HepG2 (cell line): ENCODE results near the gene NCOA3. TPM values are rescaled to one million over a fixed set of nuclear protein-coding genes. Genes with fewer than 3 reads are reported as not detected.

Source experiments
- ATAC-seq: fragments of 200-7000 bp; cut with Tn5 transposase; 3 replicates; pipeline ENCODE4 v1.9.1; 2020; ENCODE audit warnings: mild to moderate bottlenecking, moderate library complexity
- BruUV-seq: library from RNA; stranded (reverse); fragments of 400-500 nt; replicated peaks from 2 replicates; lab custom pipeline; 2021; lab: Mats Ljungman, UMichigan
- CTCF ChIA-PET: fragments of 300-600 bp; formaldehyde crosslinking; extraction: SDS; loops from one replicate; lab custom pipeline; 2021; ENCODE audit warnings: low total read pairs, inconsistent platforms, low intra/inter-chr PET ratio; lab: Yijun Ruan, JAX
- POLR2A ChIA-PET: fragments of 350-600 bp; sonication (Branson Sonifier 250); formaldehyde crosslinking; loops from one replicate; lab custom pipeline; 2020; ENCODE audit warnings: antibody characterized with exemption, inconsistent platforms; lab: Yijun Ruan, JAX
- DNase-seq: peaks from one replicate; pipeline ENCODE4 v3.0.0-alpha.2; 2015; ENCODE audit warnings: low spot score
- FAIRE-seq: peaks from 3 replicates; lab custom pipeline; 2011; peaks lifted over from hg19 to GRCh38; lab: Jason Lieb, UNC
- H2AFZ ChIP-seq: one replicate; pipeline ENCODE4 v1.6.1; 2011; ENCODE audit warnings: low read length, inconsistent platforms
- H3K27ac ChIP-seq: fragments of 300-600 bp; 3 replicates; pipeline ENCODE4 v1.8.0; 2011; ENCODE audit warnings: mixed run types, mild to moderate bottlenecking, mixed read lengths, low read length, inconsistent platforms; ENCODE audit not compliant: insufficient read depth; ENCODE audit errors: extremely low read length
- H3K27me3 ChIP-seq, 2 experiments: fragments of 200-600 bp in 1 of 2; 2 replicates in 1 of 2; 3 replicates in 1 of 2; pipeline versions ENCODE4 v1.6.0 to v1.8.0; 2011; ENCODE audit warnings: low read length in 2 of 2, mild to moderate bottlenecking in 2 of 2, moderate library complexity in 2 of 2, inconsistent platforms in 1 of 2; ENCODE audit not compliant: insufficient read depth in 2 of 2, control insufficient read depth in 1 of 2
- H3K36me3 ChIP-seq, 2 experiments: fragments of 200-600 bp in 1 of 2; replicated peaks in 1 of 2; 2 replicates in 1 of 2; 3 replicates in 1 of 2; pipeline versions ENCODE4 v1.5.1 to v1.8.0; 2011; ENCODE audit warnings: low read length in 2 of 2, inconsistent platforms in 1 of 2; ENCODE audit not compliant: insufficient read depth in 2 of 2, control insufficient read depth in 1 of 2
- H3K4me1 ChIP-seq: 2 replicates; pipeline ENCODE4 v1.5.1; 2012; ENCODE audit warnings: low read length, inconsistent platforms; ENCODE audit not compliant: insufficient read depth
- H3K4me2 ChIP-seq: 2 replicates; pipeline ENCODE4 v1.6.0; 2011; ENCODE audit warnings: low read depth, low read length, inconsistent platforms
- H3K4me3 ChIP-seq, 3 experiments: fragments of 200-600 bp in 1 of 3; sonication (generic), shearing (Covaris generic) in 1 of 3; replicated peaks in 1 of 3; 2 replicates each; pipeline ENCODE4 v1.5.1; 2011 to 2016; ENCODE audit warnings: low read length in 3 of 3, inconsistent platforms in 2 of 3, low read depth in 2 of 3, mild to moderate bottlenecking in 2 of 3, control low read depth in 1 of 3, mixed read lengths in 1 of 3; ENCODE audit not compliant: insufficient read depth in 1 of 3
- H3K79me2 ChIP-seq: one replicate; pipeline ENCODE4 v1.6.1; 2011; ENCODE audit warnings: low read length, inconsistent platforms; ENCODE audit not compliant: insufficient read depth
- H3K9ac ChIP-seq: 2 replicates; pipeline ENCODE4 v1.6.0; 2011; ENCODE audit warnings: mild to moderate bottlenecking, low read depth, low read length, inconsistent platforms; ENCODE audit not compliant: insufficient read depth
- H3K9me3 ChIP-seq: 2 replicates; pipeline ENCODE4 v1.5.1; 2012; ENCODE audit warnings: mild to moderate bottlenecking, low read length
- H4K20me1 ChIP-seq: 2 replicates; pipeline ENCODE4 v1.6.0; 2011; ENCODE audit warnings: inconsistent platforms, mild to moderate bottlenecking, low read length, moderate library complexity; ENCODE audit not compliant: insufficient read depth
- GABPA ChIP-seq, 2 experiments: IDR thresholded peaks; 2 replicates each; pipeline ENCODE4 v1.6.1; 2011 to 2016; ENCODE audit warnings: low read depth in 2 of 2, low read length in 1 of 2, missing biosample characterization in 1 of 2, missing genetic modification characterization in 1 of 2
- MTA1 ChIP-seq: sonication (generic); formaldehyde crosslinking; IDR thresholded peaks from 2 replicates; pipeline ENCODE4 v1.4.0; 2020; ENCODE audit warnings: missing genetic modification reagents, mild to moderate bottlenecking, borderline replicate concordance
- REPIN1 ChIP-seq: sonication (generic); formaldehyde crosslinking; IDR thresholded peaks from 2 replicates; pipeline ENCODE4 v1.8.0; 2022; ENCODE audit warnings: missing genetic modification reagents, low read depth, mild to moderate bottlenecking, borderline replicate concordance
- ZBTB1 ChIP-seq: sonication (generic); formaldehyde crosslinking; IDR thresholded peaks from 2 replicates; pipeline ENCODE4 v1.4.0; 2020; ENCODE audit warnings: missing genetic modification reagents, borderline replicate concordance
- ZNF138 ChIP-seq: sonication (generic); formaldehyde crosslinking; IDR thresholded peaks from 2 replicates; pipeline ENCODE4 v1.5.0; 2020; ENCODE audit warnings: mild to moderate bottlenecking, low read depth, missing genetic modification reagents
- ZNF383 ChIP-seq: sonication (generic); formaldehyde crosslinking; IDR thresholded peaks from 2 replicates; pipeline ENCODE4 v1.4.0; 2020; ENCODE audit warnings: missing genetic modification reagents, mild to moderate bottlenecking, borderline replicate concordance
- ZNF766 ChIP-seq: sonication (generic); formaldehyde crosslinking; IDR thresholded peaks from 2 replicates; pipeline ENCODE4 v1.5.0; 2020; ENCODE audit warnings: missing genetic modification reagents, borderline replicate concordance
- ZSCAN21 ChIP-seq: sonication (generic); formaldehyde crosslinking; IDR thresholded peaks from 2 replicates; pipeline ENCODE4 v1.8.0; 2022; ENCODE audit warnings: mild to moderate bottlenecking, missing genetic modification reagents, moderate library complexity, borderline replicate concordance
- in situ Hi-C: cut with HindIII; loops from 2 replicates; pipeline ENCODE4 v1.10.0; 2017; ENCODE audit warnings: low pct_unique_long_range_greater_than_20kb; ENCODE audit not compliant: extremely low pct_ligation_motif_present
- intact Hi-C: fragments of 100-400 bp; cut with micrococcal nuclease; formaldehyde crosslinking; loops from one replicate; pipeline ENCODE4 v1.10.0; 2022; ENCODE audit not compliant: unreplicated experiment
- polyA plus RNA-seq, 8 experiments: library from polyadenylated mRNA; depleted of rRNA in 3 of 8; stranded (reverse) in 7 of 8; unstranded in 1 of 8; fragments of >200 nt; fragmentation: Illumina TruSeq in 4 of 8; extraction: Trizol in 4 of 8; gene quantifications; 2 replicates each; pipeline versions ENCODE4 v1.2.1 to v1.2.3, GENCODE V29; 2011 to 2016; ENCODE audit warnings: low read depth in 4 of 8, missing spikeins in 1 of 8, mixed read lengths in 1 of 8; ENCODE audit not compliant: insufficient read depth in 1 of 8
- total RNA-seq, 5 experiments: library from RNA; depleted of rRNA; stranded (reverse); fragments of >200 nt; fragmentation: Illumina TruSeq; extraction: Trizol; gene quantifications; 2 replicates each; pipeline ENCODE4 v1.2.3, GENCODE V29; 2016; ENCODE audit warnings: low read depth in 1 of 5
- TF ChIP-seq, protein P1 (sequence below): sonication (generic); formaldehyde crosslinking; IDR thresholded peaks from 2 replicates; pipeline ENCODE4 v1.8.0; 2022; ENCODE audit warnings: low read depth, missing genetic modification reagents
- TF ChIP-seq, protein P2 (sequence below): IDR thresholded peaks from 2 replicates; pipeline ENCODE4 v1.6.1; 2012; ENCODE audit warnings: inconsistent platforms
- TF ChIP-seq, protein P3 (sequence below): sonication (generic); formaldehyde crosslinking; conservative IDR thresholded peaks from 2 replicates; pipeline ENCODE4 v1.4.0; 2020; ENCODE audit warnings: missing genetic modification reagents
- TF ChIP-seq, protein P4 (sequence below): sonication (generic); formaldehyde crosslinking; IDR thresholded peaks from 2 replicates; pipeline ENCODE4 v1.5.1; 2020; ENCODE audit warnings: mild to moderate bottlenecking, missing genetic modification reagents

The NCOA3 gene
- total and polyA plus RNA-seq, 2 of the 13 experiments (the other 11 are each of a cell fraction or from before 2014, with no cell fraction given) = 35.0 to 56.8 TPM

DNA sequence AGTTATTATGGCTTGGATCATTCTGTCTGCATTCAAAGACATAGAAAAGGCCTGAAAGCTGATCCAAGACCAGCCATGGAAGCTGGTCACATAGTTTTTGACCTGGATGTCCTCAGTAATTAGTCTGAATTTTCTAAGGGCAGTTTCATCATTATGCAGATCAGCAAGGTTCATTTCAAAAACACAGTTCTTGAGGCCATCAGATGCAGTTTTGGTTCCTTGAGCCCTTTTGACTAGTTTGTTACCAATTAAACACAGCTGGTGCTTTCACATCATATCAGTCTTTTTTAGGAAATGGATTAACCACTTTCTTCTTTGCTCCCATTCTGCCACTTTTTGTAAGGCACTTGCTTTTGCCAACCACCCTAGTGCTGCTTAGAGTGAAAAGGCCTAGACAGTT is 129.4 kb downstream of the NCOA3 start:
- Histone ChIP-seq H3K27ac (no peak overlapping the region), H3K9me3 (no peaks in the 10 kb centered on the region), H3K9ac (no peak overlapping the region), H3K36me3 (peaks cover 29 to 84% of the 10 kb centered on the region in 2 experiments), H4K20me1 (no peaks in the 10 kb centered on the region), H3K4me3 (no peak overlapping the region), H2AFZ (no peak overlapping the region)
- intact Hi-C loops = no loop called here
- CTCF ChIA-PET = no interaction called here
- FAIRE-seq = no peak
- no peak for ATAC-seq
- in situ Hi-C loops = no loop called here
- TF ChIP-seq, protein P1, sequence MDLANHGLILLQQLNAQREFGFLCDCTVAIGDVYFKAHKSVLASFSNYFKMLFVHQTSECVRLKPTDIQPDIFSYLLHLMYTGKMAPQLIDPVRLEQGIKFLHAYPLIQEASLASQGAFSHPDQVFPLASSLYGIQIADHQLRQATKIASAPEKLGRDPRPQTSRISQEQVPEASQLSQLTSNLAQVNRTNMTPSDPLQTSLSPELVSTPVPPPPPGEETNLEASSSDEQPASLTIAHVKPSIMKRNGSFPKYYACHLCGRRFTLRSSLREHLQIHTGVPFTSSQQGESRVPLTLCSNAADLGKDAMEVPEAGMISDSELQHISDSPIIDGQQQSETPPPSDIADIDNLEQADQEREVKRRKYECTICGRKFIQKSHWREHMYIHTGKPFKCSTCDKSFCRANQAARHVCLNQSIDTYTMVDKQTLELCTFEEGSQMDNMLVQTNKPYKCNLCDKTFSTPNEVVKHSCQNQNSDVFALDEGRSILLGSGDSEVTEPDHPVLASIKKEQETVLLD (CRISPR knock-in tag) = no peak
- TF ChIP-seq ZSCAN21 (CRISPR knock-in tag) = no peak
- TF ChIP-seq REPIN1 (CRISPR knock-in tag) = no peak
- no peak for TF ChIP-seq GABPA (IDR thresholded peaks at IDR 0.05; ENCODE audit: low read depth, low read length)
- no peak for TF ChIP-seq GABPA (CRISPR knock-in tag; IDR thresholded peaks at IDR 0.05; ENCODE audit: low read depth)
- no peak for TF ChIP-seq ZNF383
- no peak for TF ChIP-seq MTA1
- TF ChIP-seq, protein P2, sequence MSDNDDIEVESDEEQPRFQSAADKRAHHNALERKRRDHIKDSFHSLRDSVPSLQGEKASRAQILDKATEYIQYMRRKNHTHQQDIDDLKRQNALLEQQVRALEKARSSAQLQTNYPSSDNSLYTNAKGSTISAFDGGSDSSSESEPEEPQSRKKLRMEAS = no peak
- TF ChIP-seq ZNF138 (CRISPR knock-in tag) = no peak
- TF ChIP-seq, protein P3, sequence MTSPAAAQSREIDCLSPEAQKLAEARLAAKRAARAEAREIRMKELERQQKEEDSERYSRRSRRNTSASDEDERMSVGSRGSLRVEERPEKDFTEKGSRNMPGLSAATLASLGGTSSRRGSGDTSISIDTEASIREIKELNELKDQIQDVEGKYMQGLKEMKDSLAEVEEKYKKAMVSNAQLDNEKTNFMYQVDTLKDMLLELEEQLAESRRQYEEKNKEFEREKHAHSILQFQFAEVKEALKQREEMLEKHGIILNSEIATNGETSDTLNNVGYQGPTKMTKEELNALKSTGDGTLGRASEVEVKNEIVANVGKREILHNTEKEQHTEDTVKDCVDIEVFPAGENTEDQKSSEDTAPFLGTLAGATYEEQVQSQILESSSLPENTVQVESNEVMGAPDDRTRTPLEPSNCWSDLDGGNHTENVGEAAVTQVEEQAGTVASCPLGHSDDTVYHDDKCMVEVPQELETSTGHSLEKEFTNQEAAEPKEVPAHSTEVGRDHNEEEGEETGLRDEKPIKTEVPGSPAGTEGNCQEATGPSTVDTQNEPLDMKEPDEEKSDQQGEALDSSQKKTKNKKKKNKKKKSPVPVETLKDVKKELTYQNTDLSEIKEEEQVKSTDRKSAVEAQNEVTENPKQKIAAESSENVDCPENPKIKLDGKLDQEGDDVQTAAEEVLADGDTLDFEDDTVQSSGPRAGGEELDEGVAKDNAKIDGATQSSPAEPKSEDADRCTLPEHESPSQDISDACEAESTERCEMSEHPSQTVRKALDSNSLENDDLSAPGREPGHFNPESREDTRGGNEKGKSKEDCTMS = no peak
- no peak for TF ChIP-seq ZBTB1 (CRISPR knock-in tag)
- TF ChIP-seq, protein P4, sequence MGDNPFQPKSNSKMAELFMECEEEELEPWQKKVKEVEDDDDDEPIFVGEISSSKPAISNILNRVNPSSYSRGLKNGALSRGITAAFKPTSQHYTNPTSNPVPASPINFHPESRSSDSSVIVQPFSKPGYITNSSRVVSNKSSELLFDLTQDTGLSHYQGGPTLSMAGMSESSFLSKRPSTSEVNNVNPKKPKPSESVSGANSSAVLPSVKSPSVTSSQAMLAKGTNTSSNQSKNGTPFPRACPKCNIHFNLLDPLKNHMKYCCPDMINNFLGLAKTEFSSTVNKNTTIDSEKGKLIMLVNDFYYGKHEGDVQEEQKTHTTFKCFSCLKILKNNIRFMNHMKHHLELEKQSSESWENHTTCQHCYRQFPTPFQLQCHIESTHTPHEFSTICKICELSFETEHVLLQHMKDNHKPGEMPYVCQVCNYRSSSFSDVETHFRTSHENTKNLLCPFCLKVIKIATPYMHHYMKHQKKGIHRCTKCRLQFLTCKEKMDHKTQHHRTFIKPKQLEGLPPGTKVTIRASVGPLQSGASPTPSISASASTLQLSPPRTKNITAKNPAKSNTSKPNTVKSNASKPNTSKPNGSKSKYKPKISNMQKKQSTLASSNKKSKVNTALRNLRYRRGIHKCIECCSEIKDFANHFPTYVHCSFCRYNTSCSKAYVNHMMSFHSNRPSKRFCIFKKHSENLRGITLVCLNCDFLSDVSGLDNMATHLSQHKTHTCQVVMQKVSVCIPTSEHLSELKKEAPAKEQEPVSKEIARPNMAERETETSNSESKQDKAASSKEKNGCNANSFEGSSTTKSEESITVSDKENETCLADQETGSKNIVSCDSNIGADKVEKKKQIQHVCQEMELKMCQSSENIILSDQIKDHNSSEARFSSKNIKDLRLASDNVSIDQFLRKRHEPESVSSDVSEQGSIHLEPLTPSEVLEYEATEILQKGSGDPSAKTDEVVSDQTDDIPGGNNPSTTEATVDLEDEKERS (CRISPR knock-in tag) = no peak
- TF ChIP-seq ZNF766 = no peak
- TF ChIP-seq, all 625 proteins: peak for 0
- Histone ChIP-seq H3K4me2 (no peak overlapping the region), H3K4me1 (no peaks in the 10 kb centered on the region), H3K27me3 (no peaks in the 10 kb centered on the region), H3K79me2 (no peaks in the 10 kb centered on the region)
- no TSS peak for BruUV-seq
- POLR2A ChIA-PET = no interaction called here
- DNase-seq = no peak
